ENCODE results near the gene PVR.
"Not testable (repeated sequence)": the region's sequence is repeated elsewhere in the genome, so short reads cannot be mapped to it uniquely, and the experiment has no call there.

The PVR gene

GRCh38 chr19:44681992-44682790, 38.5 kb downstream of the PVR start:
- H3K9me3 ChIP-seq, result no peaks in the 10 kb centered on the region
- no peaks in the 10 kb centered on the region for H3K36me3 ChIP-seq
- TF ChIP-seq CTCF (IDR thresholded peaks at IDR 0.05), result no peak
- peaks cover 24 to 35% of the 10 kb centered on the region in 2 experiments for H3K4me1 ChIP-seq (ENCODE audit: control insufficient read depth in 1 of 2, insufficient read depth in 1 of 2, low read depth in 1 of 2, low read length in 1 of 2)
- no peak overlapping the region for H3K4me3 ChIP-seq (ENCODE audit: low read depth in 1 of 2, low read length in 1 of 2)
- no peaks in the 10 kb centered on the region for H3K27me3 ChIP-seq
- no peak overlapping the region for H3K27ac ChIP-seq

- peaks cover 29 to 37% of the 10 kb centered on the region in 2 experiments for H3K4me1 ChIP-seq (ENCODE audit: control insufficient read depth in 1 of 2, insufficient read depth in 1 of 2, low read depth in 1 of 2, low read length in 1 of 2)
- H3K27ac ChIP-seq, result no peak overlapping the region
- no peaks in the 10 kb centered on the region for H3K36me3 ChIP-seq
- no peak overlapping the region for H3K4me3 ChIP-seq (ENCODE audit: low read depth in 1 of 2, low read length in 1 of 2)
- no peak for TF ChIP-seq CTCF (IDR thresholded peaks at IDR 0.05)
- H3K27me3 ChIP-seq, result no peaks in the 10 kb centered on the region
- H3K9me3 ChIP-seq, result no peaks in the 10 kb centered on the region
Measured at GRCh38 chr19:44682807-44683206, 39.1 kb downstream of the PVR start.

GRCh38 chr19:44683434-44684210, 39.9 kb downstream of the PVR start:
- H3K9me3 ChIP-seq, result no peaks in the 10 kb centered on the region
- peaks cover 37 to 45% of the 10 kb centered on the region in 2 experiments for H3K4me1 ChIP-seq (ENCODE audit: control insufficient read depth in 1 of 2, insufficient read depth in 1 of 2, low read depth in 1 of 2, low read length in 1 of 2)
- H3K27ac ChIP-seq, result no peak overlapping the region
- H3K36me3 ChIP-seq, result no peaks in the 10 kb centered on the region
- no peak overlapping the region for H3K4me3 ChIP-seq (ENCODE audit: low read depth in 1 of 2, low read length in 1 of 2)
- no peak for TF ChIP-seq CTCF (IDR thresholded peaks at IDR 0.05)
- H3K27me3 ChIP-seq, result no peaks in the 10 kb centered on the region

GRCh38 chr19:44684396-44684795, 40.7 kb downstream of the PVR start:
- not testable (repeated sequence) for H3K27ac ChIP-seq; H3K4me3 ChIP-seq (ENCODE audit: low read depth in 1 of 2, low read length in 1 of 2); H3K36me3 ChIP-seq; H3K27me3 ChIP-seq; H3K9me3 ChIP-seq
- peaks cover 37 to 50% of the 10 kb centered on the region in 2 experiments for H3K4me1 ChIP-seq (ENCODE audit: control insufficient read depth in 1 of 2, insufficient read depth in 1 of 2, low read depth in 1 of 2, low read length in 1 of 2)

- H3K9me3 ChIP-seq, result no peaks in the 10 kb centered on the region
- no peaks in the 10 kb centered on the region for H3K27me3 ChIP-seq
- H3K27ac ChIP-seq, result peak overlapping the region; percentile 77
- H3K4me3 ChIP-seq (ENCODE audit: low read depth in 1 of 2, low read length in 1 of 2), result peak overlapping the region; percentile 38 to 47
- H3K4me1 ChIP-seq (ENCODE audit: control insufficient read depth in 1 of 2, insufficient read depth in 1 of 2, low read depth in 1 of 2, low read length in 1 of 2), result peaks cover 37 to 51% of the 10 kb centered on the region in 2 experiments
- TF ChIP-seq CTCF (IDR thresholded peaks at IDR 0.05), result no peak
- H3K36me3 ChIP-seq, result no peaks in the 10 kb centered on the region
Measured at GRCh38 chr19:44684892-44685863, 41.5 kb downstream of the PVR start.
